Right atrium auricular region (tissue), 2 donors: ENCODE results near the gene COL27A1. TPM values are rescaled to one million over a fixed set of nuclear protein-coding genes. Genes with fewer than 3 reads are reported as not detected.
A peak's percentile ranks its signal among the peaks of the same experiment; 100 is the strongest.

Experiments
- DNase-seq: peaks from one replicate; pipeline ENCODE4 v3.0.0-alpha.2; 2019; ENCODE audit warnings: low spot score
- H3K27ac ChIP-seq, 2 donors: fragments of 200-600 bp; sonication (generic); 1 replicate in 1 of 2; 2 replicates in 1 of 2; pipeline ENCODE4 v1.5.1; 2016 to 2019
- H3K27me3 ChIP-seq, 2 donors: fragments of 200-600 bp; sonication (generic); one replicate each; pipeline versions ENCODE4 v1.5.1 to v1.6.0; 2017 to 2019
- H3K36me3 ChIP-seq: fragments of 200-600 bp; sonication (generic); one replicate; pipeline ENCODE4 v1.5.1; 2016
- H3K4me1 ChIP-seq, 2 donors: fragments of 200-600 bp; sonication (generic); one replicate each; pipeline versions ENCODE4 v1.5.1 to v1.6.0; 2017 to 2019
- H3K4me3 ChIP-seq, 2 donors: fragments of 200-600 bp; sonication (generic); 1 replicate in 1 of 2; 2 replicates in 1 of 2; pipeline ENCODE4 v1.5.1; 2017 to 2019; ENCODE audit warnings: mild to moderate bottlenecking in 1 of 2, moderate library complexity in 1 of 2
- H3K9me3 ChIP-seq, 2 donors: fragments of 200-600 bp; sonication (generic); one replicate each; pipeline ENCODE4 v1.5.1; 2019
- CTCF ChIP-seq, 2 donors: fragments of 200-600 bp; sonication (generic); IDR thresholded peaks; one replicate each; pipeline ENCODE4 v1.5.1; 2019; ENCODE audit warnings: antibody characterized with exemption in 2 of 2
- total RNA-seq, 2 donors: library from RNA; depleted of rRNA; stranded (reverse); fragments of >200 nt; gene quantifications; one replicate each; pipeline ENCODE4 v1.1.0, GENCODE V29; 2016

COL27A1 gene
- total RNA-seq, 2 donors from 2014 or later = 1.5 to 2.7 TPM

- Histone ChIP-seq H3K4me3 (no peak overlapping the region), H3K27ac (no peak overlapping the region), H3K36me3 (no peaks in the 10 kb centered on the region), H3K9me3 (no peaks in the 10 kb centered on the region), H3K4me1 (peaks cover 0 to 32% of the 10 kb centered on the region in 2 donors), H3K27me3 (no peaks in the 10 kb centered on the region)
- TF ChIP-seq CTCF (IDR thresholded peaks at IDR 0.05) = no peak
- no peak for DNase-seq
Observed at GRCh38 chr9:114138552-114138971, 16.8 kb upstream of the COL27A1 start.

GRCh38 chr9:114139071-114139470, 16.3 kb upstream of the COL27A1 start:
- H3K27ac ChIP-seq = no peak overlapping the region
- H3K27me3 ChIP-seq = no peaks in the 10 kb centered on the region
- no peaks in the 10 kb centered on the region for H3K9me3 ChIP-seq
- peaks cover 0 to 32% of the 10 kb centered on the region in 2 donors for H3K4me1 ChIP-seq
- no peak for DNase-seq
- H3K4me3 ChIP-seq = no peak overlapping the region
- no peaks in the 10 kb centered on the region for H3K36me3 ChIP-seq
- no peak for TF ChIP-seq CTCF (IDR thresholded peaks at IDR 0.05)

- Histone ChIP-seq H3K27ac (peak overlapping the region; percentile 32 to 60), H3K4me1 (peaks cover 0 to 32% of the 10 kb centered on the region in 2 donors), H3K27me3 (no peaks in the 10 kb centered on the region), H3K4me3 (no peak overlapping the region), H3K9me3 (no peaks in the 10 kb centered on the region), H3K36me3 (no peaks in the 10 kb centered on the region)
- DNase-seq = no peak
- no peak for TF ChIP-seq CTCF (IDR thresholded peaks at IDR 0.05)
Observed at GRCh38 chr9:114140401-114140800, 14.9 kb upstream of the COL27A1 start.

- Histone ChIP-seq H3K9me3 (no peaks in the 10 kb centered on the region), H3K36me3 (no peaks in the 10 kb centered on the region), H3K27me3 (no peaks in the 10 kb centered on the region), H3K4me1 (peaks cover 0 to 32% of the 10 kb centered on the region in 2 donors), H3K4me3 (no peak overlapping the region), H3K27ac (peak overlapping the region; percentile 32 to 60)
- no peak for TF ChIP-seq CTCF (IDR thresholded peaks at IDR 0.05)
- no peak for DNase-seq
Observed at GRCh38 chr9:114140850-114141249, 14.5 kb upstream of the COL27A1 start.

- DNase-seq = no peak
Observed at GRCh38 chr9:114141553-114142402, 13.6 kb upstream of the COL27A1 start.

More at GRCh38 chr9:114141553-114142402, 13.6 kb upstream of the COL27A1 start:
- TF ChIP-seq CTCF (IDR thresholded peaks at IDR 0.05) = no peak
- Histone ChIP-seq H3K36me3 (no peaks in the 10 kb centered on the region), H3K27ac (peak overlapping the region in 1 of 2 donors; percentile 60), H3K9me3 (no peaks in the 10 kb centered on the region), H3K27me3 (no peaks in the 10 kb centered on the region), H3K4me1 (peaks cover 0 to 32% of the 10 kb centered on the region in 2 donors), H3K4me3 (no peak overlapping the region)
